Stimulated activated CD4-positive, alpha-beta T cell treated with anti-CD3 and anti-CD28 coated beads, Interleukin-2, amount 100 ng/mL, for 24 hours (primary cell): ENCODE results near the gene CNOT4.
"Not testable (repeated sequence)": the region's sequence is repeated elsewhere in the genome, so short reads cannot be mapped to it uniquely, and the experiment has no call there.

Experiments used
- DNase-seq, 2 donors: peaks; one replicate each; pipeline ENCODE4 v3.0.0-alpha.2; 2020

The CNOT4 gene

DNA sequence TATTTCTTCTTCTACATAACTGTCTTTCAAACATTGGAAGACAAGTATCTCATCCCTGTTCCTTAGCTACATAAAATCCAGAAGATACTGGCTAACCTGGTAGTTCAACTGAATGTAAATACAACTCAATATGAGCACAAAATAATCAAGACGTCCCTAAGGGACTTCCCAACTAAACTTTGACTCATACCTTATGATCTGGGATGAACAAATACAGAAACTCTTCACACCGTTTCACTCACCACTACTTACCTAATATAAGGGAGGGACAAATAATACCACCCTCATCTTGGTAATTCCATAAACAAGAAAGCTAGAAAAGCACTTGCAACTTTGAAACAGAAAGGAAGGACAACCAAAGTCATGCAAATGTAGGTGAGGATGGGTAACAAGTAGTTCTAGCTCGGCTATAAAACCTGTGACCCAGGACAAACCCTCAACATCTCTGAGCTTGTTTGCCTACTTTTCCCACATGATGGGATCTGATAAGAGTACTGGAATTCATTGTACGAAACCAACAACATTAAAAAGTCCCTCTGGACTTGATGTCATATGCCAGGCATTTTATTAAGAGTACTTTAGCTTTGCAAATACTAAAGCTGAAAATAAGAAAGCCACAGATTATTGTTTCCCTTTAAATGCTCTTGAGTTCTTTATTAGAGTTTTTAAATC, 154.4 kb downstream of the CNOT4 start:
- DNase-seq: no peak

DNA sequence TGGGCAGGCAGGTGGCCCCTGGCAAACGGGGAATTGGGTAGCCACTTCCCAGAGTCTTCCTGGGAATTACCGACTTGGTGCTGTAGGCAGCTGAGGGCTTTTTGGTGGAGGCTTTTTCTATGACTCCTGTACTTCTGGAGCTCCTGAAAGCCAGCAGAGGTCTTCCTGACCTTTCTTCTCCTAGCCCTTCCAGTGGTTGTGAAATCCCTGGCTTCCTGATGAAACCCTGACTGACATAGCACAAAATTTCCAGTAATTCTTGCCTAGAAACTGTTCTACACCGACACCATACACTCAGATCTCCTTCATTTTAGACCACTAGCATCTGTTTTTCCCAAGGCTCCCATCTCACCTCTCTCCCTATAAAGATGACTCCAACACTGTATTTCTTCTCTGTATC, 156.1 kb downstream of the CNOT4 start:
- DNase-seq: no peak

DNA sequence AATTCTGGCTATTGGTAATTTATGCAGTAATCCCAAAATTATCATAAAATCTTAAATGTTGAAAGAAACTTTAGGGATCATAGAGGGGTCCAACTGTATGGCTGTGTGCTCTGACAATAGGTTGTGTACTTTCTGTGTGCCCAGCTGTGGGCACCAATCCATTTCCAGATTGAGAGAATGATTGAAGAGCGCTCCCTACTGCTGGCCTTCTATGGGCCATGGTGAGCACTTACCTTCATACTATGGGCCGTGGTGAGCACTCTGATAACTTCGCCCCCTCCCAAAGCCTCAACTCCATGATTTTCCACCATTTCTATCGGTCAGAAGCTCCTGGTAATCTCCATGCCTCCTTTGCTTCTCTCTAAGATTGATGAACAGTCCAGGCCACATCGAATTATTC, 157.6 kb downstream of the CNOT4 start:
- DNase-seq: no peak

DNA sequence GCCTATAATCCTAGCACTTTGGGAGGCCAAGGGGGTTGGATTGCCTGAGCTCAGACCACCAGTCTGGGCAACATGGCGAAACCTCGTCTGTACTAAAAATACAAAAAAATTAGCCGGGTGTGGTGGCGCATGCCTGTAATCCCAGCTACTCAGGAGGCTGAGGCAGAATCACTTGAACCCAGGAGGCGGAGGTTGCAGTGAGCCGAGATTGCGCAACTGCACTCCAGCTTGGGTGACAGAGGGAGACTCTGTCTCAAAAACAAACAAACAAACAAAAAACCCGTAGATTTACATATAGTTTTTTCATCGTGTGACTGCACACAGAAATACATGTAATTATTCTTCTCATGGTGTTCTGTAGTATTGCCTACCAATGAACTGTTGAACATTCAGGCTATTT, 158.8 kb downstream of the CNOT4 start:
- not testable (repeated sequence) for DNase-seq

DNA sequence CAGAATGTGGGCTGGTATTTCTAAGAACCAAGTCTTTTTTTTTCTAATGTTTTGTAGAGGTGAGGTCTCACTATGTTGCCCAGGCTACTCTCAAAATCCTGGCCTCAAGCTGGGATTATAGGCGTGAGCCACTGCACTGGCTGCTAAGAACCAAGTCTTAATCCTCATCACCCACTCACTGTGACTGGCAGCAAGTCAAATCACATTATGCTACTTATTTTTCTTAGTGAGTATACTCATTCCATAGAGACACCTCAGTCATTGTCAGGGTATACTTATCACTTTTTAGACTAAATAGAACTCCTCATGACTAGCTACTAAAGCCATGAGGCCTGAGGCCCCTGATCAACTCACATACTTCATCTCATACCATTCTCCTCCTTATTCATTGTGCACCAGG, 160.2 kb downstream of the CNOT4 start:
- no peak for DNase-seq

DNA sequence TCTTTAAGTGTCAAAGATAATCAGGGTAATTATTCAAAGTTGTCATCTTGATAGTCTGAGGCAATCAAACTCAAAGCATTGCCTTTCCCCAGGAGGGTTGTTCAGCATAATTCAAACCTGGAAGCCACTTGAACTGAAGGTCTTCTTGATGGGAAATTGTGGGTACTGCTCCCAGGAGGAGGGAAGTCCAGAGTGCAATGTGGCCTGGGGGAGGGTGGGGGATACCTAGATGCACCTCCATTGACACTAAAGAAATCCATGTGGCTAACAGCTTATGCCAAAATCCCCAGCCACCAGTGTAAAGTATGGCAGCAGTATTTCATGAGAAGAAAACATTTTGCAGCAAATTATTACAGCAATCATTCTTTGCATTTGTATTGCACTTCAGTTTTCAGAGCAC, 161.4 kb downstream of the CNOT4 start:
- DNase-seq: no peak

DNA sequence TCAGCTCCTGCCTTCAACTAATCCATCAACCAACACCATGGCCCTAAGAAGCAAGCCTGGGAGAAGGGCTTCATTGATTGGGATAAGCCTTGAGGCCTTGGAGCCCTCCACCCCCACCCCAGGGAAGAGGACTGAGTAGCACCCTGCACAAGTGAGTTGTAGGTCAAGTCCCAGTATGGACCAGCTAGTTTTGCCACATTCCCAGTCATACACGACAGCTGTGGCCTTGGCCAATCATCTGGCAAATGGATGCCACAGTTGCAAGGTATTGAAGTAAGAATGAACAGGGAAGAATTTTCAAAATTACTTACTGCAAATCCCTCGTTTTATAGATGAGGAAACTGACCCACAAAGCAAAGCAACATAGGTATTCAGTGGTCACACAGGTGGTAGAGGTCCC, 166.5 kb downstream of the CNOT4 start:
- DNase-seq: no peak

DNA sequence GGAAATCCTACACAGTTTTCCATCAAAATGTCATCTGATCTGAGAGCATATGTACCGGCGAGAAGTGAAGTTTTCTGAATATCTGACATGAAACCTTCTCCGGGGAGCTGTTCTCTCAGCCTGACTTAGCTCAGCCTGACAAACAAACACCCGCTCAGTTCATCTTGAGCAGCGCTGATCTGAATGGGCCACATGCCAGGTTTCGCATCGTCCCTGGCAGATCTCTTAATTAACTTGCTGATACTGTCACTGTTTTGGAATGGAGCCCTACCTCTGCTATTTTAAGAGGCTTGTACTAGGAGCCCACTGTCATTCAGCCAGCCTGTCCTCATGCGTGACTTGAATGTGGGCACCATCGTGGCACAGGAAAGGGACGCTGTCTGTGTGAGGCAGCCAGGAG, 167.0 kb downstream of the CNOT4 start:
- no peak for DNase-seq

DNA sequence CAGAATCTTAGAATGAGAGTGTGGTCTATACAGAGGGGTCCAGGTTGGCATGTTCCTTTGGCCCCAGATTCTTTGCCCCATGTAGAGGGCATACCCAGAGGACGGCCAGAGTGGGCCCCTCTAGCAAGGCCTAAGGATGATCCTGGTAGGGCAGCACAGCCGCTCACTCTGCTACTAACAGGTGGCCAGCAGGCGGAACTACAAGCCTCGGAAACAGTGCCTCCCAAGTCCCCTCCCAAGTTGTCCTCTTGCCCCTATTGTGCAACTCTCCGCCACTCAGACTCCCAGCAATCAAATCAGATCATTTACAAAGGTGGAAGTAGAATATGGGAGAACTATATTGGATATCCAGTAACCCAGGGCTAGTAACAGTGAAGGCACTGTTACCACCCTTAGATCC, 168.9 kb downstream of the CNOT4 start:
- no peak for DNase-seq

DNA sequence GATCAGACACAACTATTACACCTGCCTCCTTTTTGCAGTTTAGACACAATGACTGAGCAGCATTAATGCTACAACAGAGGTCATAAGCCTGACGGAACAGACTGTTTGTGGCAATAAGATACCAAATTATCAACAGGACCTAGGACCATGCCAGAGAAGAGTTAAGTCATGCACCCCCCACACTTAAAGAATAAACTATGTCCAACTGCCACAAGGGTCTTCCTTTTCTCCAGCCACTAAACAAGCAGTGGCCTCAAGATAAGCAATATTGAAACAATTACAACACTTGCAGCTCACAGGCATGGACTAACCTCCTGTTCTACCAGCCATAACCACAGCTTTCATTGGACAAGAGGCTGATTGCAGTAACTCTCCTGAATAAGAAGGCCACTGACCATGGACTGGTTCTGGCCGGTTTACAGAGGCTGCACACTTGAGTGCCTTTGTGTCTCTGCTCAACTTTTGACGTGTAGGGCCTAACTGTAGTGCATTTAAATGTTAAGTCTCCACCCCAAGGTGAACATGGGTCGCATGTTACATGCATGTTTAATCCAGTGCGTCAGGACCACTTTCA, 171.8 kb downstream of the CNOT4 start:
- no peak for DNase-seq

DNA sequence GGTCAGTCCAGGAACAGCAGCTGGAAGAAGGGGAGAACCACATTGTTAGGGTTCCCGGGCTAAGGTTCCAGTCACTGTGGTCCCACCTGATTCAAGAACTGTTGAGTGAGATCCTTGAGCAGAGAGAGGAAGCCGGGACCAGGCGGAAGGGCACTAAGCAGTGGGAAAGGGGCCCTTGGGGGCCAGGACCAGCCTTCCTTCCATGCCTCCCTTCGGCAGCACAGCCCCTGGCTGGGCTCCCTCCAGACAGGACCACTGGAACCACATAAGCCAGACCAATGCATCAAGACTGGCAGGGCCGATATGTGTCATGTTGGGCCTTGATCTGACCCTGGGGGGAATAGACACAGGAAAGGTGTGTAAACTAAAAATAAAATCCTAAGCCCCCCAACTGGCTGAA, 172.4 kb downstream of the CNOT4 start:
- no peak for DNase-seq

DNA sequence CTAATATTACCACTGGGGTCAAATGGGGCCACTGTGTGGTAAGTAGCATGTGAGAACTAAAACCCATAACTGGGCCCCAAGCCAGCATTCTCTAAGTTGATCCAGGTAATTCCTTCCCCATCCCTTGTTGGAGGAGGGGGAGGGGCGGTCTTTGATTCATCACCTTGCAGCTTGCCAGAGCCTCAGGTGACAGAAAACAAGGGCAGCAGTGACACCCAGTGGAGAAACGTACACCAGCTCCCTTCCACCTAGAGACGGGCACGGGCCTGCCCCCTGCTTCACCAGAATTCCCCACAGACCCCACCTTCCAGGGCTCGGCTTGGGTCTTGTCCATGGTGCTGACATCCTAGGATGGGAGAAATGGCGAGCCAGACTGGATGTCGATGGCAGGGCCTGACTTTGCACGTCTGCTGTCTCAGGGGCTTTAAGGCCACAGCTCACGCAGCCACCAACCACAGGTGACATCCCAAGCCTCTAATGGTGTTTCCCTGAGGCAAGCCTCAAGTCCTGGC, 174.2 kb downstream of the CNOT4 start:
- DNase-seq: peak; percentile 21 to 48

DNA sequence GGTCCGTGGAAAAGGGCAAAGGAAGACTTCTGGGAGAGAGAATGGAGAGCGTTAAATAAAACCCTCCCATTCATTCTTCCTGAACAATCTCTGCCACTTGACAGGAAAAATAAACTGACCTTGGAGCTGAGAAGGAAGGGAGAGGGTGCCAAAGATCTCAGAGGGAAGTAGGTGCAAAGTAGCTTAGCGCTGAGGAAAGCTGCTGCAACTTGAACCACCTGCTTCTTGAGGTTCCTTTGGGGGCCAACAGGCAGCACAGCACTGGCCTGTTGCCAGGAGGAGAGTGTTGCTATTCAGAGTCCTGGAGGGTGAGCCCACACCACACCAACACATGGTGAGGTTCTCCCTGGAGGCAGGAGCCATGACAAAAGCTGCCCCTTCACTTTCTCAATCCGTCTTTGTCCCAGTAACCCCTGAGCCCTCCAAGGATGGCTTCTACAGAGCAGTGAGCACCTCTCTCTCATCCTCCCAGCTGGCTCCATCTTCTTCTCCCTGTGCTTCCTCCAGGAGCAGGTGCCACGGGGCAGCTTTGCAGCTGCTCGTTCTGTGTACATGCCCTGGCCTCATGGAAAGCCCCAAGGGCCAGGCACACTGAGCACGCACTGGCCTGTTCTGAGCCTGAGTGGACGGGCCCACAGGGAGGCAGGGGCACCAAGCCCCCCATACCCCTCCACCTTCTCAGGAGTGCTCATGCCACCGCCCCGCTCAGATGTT, 174.9 kb downstream of the CNOT4 start:
- no peak for DNase-seq

DNA sequence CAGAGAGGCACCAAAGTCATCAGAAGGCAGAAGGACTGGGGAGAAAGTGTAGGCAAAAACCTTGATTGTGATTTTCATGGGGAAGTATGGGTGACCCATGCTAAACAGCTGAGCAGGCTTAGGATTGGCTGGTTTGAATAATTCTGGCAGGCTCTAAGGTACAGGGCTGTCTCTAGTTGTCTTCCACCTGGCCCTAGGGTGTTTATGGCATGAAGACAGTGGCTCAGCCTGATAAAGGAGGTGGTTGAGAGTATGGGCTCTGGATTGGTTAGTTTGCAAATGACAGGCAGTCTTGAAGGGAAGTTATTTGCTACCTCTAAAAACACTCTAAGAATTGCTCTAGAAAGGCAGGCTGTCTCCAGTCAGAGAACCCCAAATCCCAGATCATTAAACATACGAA, 176.0 kb downstream of the CNOT4 start:
- DNase-seq: no peak

DNA sequence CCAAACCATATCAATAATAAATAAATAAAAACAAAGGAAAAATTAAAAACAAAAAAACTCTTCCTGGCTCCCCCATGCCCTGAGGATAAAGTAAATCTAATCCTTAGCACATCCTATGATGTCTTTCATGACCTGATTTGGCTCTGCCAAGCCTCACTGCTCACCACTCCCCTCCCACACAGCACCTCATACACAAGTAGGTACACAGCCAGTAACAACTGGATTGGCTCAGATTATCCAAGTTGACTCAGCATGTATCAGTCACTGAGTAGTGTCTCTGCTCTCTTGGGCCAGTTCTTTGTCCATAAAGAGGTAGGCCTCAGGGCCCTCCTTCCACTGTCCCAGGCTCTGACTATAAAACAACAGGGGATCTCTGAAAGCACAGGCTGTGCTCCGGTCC, 176.7 kb downstream of the CNOT4 start:
- DNase-seq: no peak

DNA sequence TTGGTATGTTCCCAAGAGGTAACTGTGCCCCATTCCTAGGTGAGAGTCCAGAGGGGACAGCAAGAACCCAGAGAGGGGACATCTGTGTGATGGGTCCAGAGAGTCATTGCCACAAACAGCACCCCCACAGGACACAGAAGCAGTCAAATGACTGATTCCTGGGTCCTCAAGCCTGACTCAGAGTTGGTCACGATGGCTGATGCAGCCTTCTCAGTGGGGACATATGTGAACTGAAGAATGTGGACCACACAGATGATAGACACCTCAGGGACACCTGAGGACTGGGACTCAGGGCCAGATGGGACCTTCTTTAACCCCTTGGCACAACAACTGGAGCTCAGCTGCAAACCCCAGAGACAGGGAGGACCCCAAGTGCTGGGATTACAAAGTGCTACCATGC, 179.8 kb downstream of the CNOT4 start:
- DNase-seq: no peak

DNA sequence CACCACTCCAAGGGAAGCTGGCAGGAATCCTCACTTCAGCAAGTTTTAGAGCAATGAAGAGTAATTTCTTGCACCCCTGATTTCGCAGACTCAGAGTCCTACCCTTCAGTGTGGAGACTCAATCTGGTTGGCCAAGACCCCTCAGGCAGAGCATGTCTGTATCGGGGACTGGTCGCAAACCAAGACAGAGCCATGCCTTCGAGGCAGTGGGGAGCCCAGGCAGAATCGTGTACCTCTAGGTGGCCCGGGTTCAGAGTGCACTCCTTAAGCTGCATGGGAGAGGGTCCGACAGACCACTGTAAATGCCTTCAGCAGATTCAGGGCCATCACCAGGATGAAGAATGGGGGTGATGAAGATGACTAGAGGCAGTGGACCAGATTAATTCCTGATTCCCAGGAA, 181.4 kb downstream of the CNOT4 start:
- DNase-seq: no peak

DNA sequence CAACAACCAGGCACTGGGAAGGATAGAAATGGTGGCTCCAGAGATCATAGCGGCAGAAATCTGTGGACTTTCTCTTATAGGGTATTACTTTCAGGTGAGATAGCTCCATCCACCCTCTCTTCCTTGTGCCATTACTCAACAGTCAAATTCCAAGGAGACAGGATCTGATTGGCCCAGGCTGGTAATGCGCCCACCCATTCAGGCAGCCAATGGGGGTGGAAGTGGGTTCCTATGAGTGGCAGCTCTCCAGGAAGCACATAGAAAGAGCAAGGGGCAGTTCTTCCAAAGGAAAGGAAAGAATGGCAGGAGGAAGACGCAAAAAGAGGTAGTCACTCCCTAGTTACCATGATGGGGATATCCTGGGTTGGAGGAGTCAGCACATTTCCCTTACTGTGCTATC, 181.8 kb downstream of the CNOT4 start:
- DNase-seq: no peak

DNA sequence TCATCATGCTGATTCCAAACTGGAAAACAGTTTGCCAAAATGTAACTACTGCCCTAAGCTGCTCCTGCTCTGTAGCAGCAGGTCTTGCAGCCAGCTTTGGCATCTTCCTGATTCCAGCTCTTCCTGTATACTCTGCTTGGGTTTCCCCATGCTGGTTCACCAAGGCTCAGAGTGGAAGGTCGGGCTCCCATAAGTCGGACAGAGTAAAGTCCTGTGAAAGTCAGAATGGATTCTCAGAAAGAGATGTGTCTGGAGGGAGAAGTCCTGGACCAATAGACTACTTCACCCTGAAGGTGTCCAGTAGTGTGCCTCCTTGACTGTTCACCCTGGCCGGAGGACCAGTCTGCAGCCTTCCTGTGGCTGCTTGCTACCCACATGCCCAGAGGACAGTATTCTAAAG, 182.4 kb downstream of the CNOT4 start:
- no peak for DNase-seq

DNA sequence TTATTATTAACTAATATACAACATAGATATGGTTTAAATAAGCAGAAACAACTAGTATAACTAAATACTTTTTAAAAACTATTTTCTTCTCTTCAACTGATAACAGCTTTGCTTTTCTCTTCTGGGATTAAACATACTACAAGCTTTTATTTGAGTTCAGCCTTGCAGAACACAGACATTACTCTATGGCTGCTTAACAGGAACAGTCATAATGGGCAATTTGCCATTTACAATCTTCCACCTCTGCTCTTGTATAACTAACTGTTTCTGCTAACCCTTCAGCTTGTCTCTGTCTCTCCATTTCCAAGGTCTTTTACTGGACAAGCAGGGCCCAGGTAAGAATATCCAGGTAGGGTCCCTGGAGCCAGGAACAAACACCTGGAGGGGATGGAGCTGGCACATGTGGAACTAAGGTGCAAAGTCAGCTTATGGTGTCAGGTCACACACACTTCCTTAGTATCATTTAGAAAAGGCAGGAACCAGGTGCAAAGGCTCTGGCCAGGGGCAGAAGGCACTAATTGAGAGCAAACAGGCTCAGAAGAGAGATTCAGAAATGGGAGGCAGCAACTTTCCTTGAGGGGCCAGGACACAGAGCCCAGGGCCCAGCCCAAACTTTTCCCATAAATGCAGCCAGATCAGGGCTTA, 183.1 kb downstream of the CNOT4 start:
- DNase-seq: no peak

DNA sequence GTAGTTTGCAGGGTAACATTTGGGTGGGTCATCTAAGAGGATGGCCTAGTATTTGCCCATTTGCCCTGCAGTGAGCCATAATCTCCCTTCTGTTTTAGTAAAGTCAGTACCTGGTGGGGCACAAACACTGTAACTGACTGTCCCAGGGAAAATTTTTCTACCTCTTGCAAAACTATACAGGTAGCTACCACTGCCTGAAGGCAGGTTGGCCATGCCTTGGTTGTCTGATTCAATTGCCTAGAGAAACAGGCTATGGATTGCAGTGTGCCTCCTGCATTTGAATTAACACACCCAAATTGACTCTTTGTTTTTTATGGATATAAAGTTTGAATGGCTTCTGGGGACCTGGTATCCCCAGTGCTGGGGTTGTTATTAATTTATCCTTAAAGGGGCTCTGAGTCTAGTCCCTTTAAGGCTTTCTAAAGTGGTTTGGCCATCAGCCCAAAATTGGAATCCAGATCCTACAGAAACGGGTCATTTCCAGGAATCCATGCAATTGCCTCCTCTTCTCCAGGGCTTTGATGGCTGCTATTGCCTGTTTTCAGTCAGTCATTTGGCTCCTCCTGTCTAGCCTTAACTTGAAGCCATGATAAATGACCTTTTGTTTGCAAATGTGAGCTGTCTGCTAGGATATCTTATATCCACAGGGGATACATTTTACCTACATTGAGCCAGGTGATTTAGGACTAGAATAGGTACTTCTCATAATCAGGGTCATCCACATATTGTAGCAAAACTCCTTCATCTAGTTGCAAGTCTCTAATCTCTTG, 187.1 kb downstream of the CNOT4 start:
- no peak for DNase-seq

DNA sequence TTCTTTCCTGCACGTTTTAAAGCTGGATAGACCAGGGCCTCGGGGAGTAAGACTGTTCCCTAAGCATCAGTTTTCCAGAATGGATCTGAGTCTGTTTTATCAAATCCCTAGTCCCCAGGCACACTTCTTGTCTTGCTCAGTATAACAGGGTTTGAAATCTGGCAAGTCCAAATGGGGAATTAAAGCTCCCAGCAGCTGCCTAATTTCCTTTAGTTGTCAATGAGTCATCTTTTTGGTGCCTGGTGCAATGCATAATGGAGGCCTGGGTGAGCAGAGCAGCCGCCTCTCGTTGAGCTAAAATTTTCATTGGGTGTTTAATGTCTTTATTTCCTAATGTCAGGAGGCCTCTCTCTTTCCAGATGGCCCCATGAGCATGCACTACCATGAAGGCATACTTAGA, 188.3 kb downstream of the CNOT4 start:
- no peak for DNase-seq

DNA sequence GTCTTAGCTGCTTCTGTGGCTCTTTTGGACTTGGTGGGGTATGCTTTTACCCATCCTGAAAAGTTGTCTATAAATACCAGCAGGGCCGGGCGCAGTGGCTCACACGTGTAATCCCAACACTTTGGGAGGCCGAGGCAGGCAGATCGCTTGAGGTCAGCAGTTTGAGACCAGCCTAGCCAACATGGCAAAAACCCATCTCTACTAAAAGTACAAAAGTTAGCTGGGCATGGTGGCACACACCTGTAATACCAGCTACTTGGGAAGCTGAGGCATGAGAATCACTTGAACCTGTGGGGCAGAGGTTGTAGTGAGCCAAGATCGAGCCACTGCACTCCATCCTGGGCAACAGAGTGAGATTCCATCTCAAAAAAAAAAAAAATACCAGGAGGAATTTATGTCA, 188.9 kb downstream of the CNOT4 start:
- not testable (repeated sequence) for DNase-seq
